Brain microvascular endothelial cell (primary cell): ENCODE measurements around the gene RECQL.
"Not testable (repeated sequence)": the region's sequence is repeated elsewhere in the genome, so short reads cannot be mapped to it uniquely, and the experiment has no call there.

Experiments used
- DNase-seq: peaks from one replicate; pipeline ENCODE4 v3.0.0-alpha.2; 2020
- H3K27ac ChIP-seq: fragments of 250-450 bp; sonication (Bioruptor Pico); 2 replicates; pipeline ENCODE4 v1.5.1; 2020; ENCODE audit warnings: mild to moderate bottlenecking, moderate library complexity
- H3K27me3 ChIP-seq: fragments of 250-450 bp; sonication (Bioruptor Pico); replicated peaks from 2 replicates; pipeline ENCODE4 v1.5.1; 2020; ENCODE audit warnings: mild to moderate bottlenecking
- H3K36me3 ChIP-seq: fragments of 250-450 bp; sonication (Bioruptor Pico); replicated peaks from 2 replicates; pipeline ENCODE4 v1.5.1; 2020; ENCODE audit warnings: mild to moderate bottlenecking
- H3K4me3 ChIP-seq: 2 replicates; pipeline ENCODE4 v1.5.1; 2011; ENCODE audit warnings: low read depth, mild to moderate bottlenecking, control low read depth, low read length, moderate library complexity
- in situ Hi-C: cut with HindIII; loops from 2 replicates; pipeline ENCODE4 v1.10.0; 2017; ENCODE audit warnings: low sequenced_read_pairs, low pct_ligation_motif_present
- TF ChIP-seq, protein P1 (sequence below): IDR thresholded peaks from 2 replicates; pipeline ENCODE4 v1.5.1; 2011; ENCODE audit warnings: low read depth, mild to moderate bottlenecking, moderate library complexity, low read length, control low read depth, inconsistent platforms; ENCODE audit errors: missing control alignments

Gene RECQL

DNA sequence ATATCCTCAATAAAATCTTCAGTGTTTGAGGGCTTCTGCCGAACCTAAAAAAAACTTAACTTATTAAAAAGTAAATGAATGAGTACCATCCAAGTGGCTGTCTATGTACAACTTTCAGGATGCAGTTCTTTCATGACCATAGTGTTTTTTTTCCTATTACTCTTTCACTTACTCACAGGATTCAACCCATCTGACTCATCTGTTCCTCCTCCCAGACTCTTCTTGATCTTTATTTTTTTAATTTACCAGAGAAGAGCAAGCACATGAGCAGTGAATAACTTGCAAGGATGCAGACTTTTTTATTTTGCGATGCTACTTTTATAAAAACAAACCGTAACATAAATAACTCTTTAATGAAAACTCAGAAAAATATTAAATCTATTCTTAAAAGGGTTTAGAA is 24.5 kb downstream of the RECQL start:
- TF ChIP-seq, protein P1, sequence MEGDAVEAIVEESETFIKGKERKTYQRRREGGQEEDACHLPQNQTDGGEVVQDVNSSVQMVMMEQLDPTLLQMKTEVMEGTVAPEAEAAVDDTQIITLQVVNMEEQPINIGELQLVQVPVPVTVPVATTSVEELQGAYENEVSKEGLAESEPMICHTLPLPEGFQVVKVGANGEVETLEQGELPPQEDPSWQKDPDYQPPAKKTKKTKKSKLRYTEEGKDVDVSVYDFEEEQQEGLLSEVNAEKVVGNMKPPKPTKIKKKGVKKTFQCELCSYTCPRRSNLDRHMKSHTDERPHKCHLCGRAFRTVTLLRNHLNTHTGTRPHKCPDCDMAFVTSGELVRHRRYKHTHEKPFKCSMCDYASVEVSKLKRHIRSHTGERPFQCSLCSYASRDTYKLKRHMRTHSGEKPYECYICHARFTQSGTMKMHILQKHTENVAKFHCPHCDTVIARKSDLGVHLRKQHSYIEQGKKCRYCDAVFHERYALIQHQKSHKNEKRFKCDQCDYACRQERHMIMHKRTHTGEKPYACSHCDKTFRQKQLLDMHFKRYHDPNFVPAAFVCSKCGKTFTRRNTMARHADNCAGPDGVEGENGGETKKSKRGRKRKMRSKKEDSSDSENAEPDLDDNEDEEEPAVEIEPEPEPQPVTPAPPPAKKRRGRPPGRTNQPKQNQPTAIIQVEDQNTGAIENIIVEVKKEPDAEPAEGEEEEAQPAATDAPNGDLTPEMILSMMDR, result no peak
- Histone ChIP-seq H3K27ac (no peak overlapping the region), H3K4me3 (no peak overlapping the region), H3K27me3 (no peaks in the 10 kb centered on the region), H3K36me3 (peaks cover 65% of the 10 kb centered on the region)
- in situ Hi-C loops, result no loop called here
- peak; percentile 35 for DNase-seq

DNA sequence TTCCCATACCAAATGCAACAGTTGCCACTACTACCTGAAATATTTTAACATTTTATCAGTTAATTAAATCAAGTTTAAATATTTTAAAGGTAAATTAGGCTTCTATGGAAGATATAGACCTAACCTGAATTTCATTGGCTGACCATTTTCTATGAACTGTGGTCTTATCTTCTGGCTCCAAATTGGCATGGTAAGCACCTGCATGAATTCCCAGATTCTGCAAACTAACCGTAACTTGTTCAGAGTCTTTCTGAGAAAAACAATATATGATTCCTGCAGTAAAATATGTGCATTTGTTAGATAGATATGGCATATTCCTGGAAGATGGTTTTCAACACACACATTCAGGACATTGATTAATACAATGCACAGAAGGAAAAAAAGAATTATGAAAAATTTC is 25.9 kb downstream of the RECQL start:
- Histone ChIP-seq H3K27ac (no peak overlapping the region), H3K4me3 (no peak overlapping the region), H3K27me3 (no peaks in the 10 kb centered on the region), H3K36me3 (peaks cover 66% of the 10 kb centered on the region)
- in situ Hi-C loops, result no loop called here
- TF ChIP-seq, protein P1, result no peak
- DNase-seq, result no peak

DNA sequence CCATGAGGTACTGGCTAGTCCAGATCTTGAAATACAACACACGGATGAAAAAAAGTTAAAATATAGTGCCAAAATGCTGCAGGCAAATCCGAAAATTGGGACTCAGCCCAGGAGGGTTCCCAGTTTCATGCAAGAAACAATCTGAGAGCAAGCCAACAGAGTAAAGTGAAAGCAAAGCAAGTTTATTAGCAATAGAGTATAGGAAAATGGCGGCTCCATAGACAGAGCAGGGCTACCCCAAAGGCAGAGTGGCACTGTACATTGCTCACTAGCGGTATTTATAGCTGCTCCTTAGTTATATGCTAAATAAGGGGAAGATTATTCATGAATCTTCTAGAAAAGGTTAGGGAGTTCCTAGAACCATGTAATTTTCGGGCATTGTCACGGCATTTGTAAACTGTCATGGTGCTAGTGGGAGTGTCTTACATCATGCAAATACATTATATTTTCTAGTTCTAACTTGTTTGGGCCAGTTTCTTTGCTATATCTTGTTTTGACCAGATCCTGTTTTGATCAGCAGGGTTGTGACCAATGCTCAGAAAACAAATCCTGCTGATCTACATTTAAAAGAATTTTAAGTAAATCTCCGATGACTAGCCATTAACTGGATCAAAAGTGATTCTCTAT is 29.1 kb downstream of the RECQL start:
- Histone ChIP-seq H3K27me3 (no peaks in the 10 kb centered on the region), H3K4me3 (no peak overlapping the region), H3K36me3 (peaks cover 48% of the 10 kb centered on the region), H3K27ac (no peak overlapping the region)
- TF ChIP-seq, protein P1, result no peak
- DNase-seq, result no peak
- in situ Hi-C loops, result no loop called here

DNA sequence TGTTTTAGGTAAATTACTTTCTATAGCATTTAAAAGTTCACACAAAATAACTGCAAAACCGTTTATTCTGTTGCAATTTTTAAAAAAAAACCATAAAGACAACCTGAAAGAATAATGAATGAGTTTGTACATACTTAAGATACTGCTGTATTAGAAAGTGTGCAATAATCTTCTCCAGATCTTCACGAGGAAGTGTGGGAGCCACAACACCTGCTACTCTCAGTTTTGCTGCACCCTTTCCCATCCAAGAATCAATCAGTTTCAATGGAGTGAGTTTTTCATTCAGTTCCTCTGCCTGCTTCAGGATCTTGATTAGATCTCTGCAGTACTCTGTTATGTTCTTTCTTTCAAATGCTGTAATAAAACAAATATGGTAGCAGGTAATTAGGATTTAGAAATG is 30.1 kb downstream of the RECQL start:
- H3K27me3 ChIP-seq, result no peaks in the 10 kb centered on the region
- H3K36me3 ChIP-seq, result peaks cover 45% of the 10 kb centered on the region
- no peak overlapping the region for H3K27ac ChIP-seq
- H3K4me3 ChIP-seq, result no peak overlapping the region
- no peak for DNase-seq
- in situ Hi-C loops, result no loop called here
- TF ChIP-seq, protein P1, result no peak

DNA sequence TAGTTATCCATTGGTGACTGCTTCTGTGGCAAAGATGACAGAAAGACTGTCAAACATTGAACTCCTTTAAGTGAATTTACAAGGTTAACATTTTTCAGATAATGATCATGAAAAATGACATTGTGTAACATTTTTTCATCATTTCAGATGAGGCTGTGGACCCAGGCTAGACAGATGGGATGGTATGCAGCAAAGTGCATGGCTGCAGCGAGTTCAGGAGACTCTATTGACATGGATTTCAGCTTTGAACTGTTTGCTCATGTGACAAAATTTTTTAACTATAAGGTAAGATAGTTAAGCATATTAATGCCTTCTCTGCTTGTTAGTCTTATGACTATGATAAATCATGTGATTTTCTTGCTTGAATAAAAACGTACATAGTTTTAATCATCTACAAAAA is 34.1 kb downstream of the RECQL start:
- in situ Hi-C loops, H3K27me3 ChIP-seq, H3K27ac ChIP-seq, H3K4me3 ChIP-seq, DNase-seq: not testable (repeated sequence)
- peaks cover 11% of the 10 kb centered on the region for H3K36me3 ChIP-seq

DNA sequence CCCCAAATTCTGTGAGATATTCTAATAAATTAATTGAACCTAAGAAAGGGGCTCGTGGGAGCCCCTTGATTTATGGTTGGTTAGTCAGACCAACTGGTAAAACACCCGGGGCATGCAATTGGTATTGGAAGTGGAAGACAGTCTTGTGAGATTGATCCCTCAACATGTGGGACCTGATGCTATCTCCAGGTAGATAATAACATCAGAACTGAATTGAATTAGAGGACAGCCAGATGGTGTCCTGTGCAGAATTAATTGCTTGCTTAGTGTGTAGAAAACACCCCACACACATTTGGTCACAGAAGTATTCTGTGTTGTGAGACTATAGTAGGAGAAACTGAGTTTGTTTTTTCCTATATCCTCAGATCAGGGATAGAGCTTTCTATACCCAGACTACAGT is 42.0 kb downstream of the RECQL start:
- DNase-seq, result no peak
- H3K4me3 ChIP-seq, result no peak overlapping the region
- peaks cover 2% of the 10 kb centered on the region for H3K36me3 ChIP-seq
- TF ChIP-seq, protein P1, result no peak
- H3K27me3 ChIP-seq, result no peaks in the 10 kb centered on the region
- H3K27ac ChIP-seq, result no peak overlapping the region
- in situ Hi-C loops, result no loop called here
